Panc1 (cell line): Measurements from ENCODE around the gene SIGLEC15. TPM values are rescaled to one million over a fixed set of nuclear protein-coding genes. Genes with fewer than 3 reads are reported as not detected.
"Not testable (repeated sequence)": the region's sequence is repeated elsewhere in the genome, so short reads cannot be mapped to it uniquely, and the experiment has no call there.

Source experiments
- ATAC-seq: fragments of 200-7000 bp; cut with Tn5 transposase; 2 replicates; pipeline ENCODE4 v1.9.1; 2020; ENCODE audit warnings: mild to moderate bottlenecking, moderate library complexity
- BruUV-seq: library from RNA; stranded (reverse); fragments of 400-500 nt; replicated peaks from 2 replicates; lab custom pipeline; 2021; lab: Mats Ljungman, UMichigan
- CTCF ChIA-PET: fragments of 300-600 bp; sonication (Branson Sonifier 250); formaldehyde crosslinking; loops from one replicate; lab custom pipeline; 2022; ENCODE audit warnings: antibody characterized with exemption; lab: Charles Lee
- POLR2A ChIA-PET: fragments of 300-600 bp; sonication (Branson Sonifier 250); formaldehyde crosslinking; loops from one replicate; lab custom pipeline; 2022; ENCODE audit warnings: antibody characterized with exemption; lab: Charles Lee
- DNase-seq: peaks from one replicate; pipeline ENCODE4 v3.0.0-alpha.2; 2010; ENCODE audit warnings: low read depth, low spot score
- H3K27ac ChIP-seq: 2 replicates; pipeline ENCODE4 v1.5.1; 2011; ENCODE audit warnings: mild to moderate bottlenecking, low read length, inconsistent platforms
- H3K27me3 ChIP-seq: fragments of 200-500 bp; sonication (Bioruptor generic); 2 replicates; pipeline ENCODE4 v1.6.0; 2014; ENCODE audit warnings: low read length, inconsistent platforms; ENCODE audit not compliant: control insufficient read depth, insufficient read depth
- H3K36me3 ChIP-seq: fragments of 200-500 bp; sonication (Bioruptor generic); 2 replicates; pipeline ENCODE4 v1.5.1; 2014; ENCODE audit warnings: inconsistent platforms, mild to moderate bottlenecking, low read length, moderate library complexity; ENCODE audit not compliant: control insufficient read depth, insufficient read depth
- H3K4me1 ChIP-seq: 2 replicates; pipeline ENCODE4 v1.5.1; 2011; ENCODE audit warnings: inconsistent platforms, mild to moderate bottlenecking, low read length, moderate library complexity; ENCODE audit not compliant: control insufficient read depth, insufficient read depth
- H3K4me3 ChIP-seq, 2 experiments: 2 replicates each; pipeline ENCODE4 v1.5.1; 2011 to 2012; ENCODE audit warnings: low read depth in 2 of 2, low read length in 2 of 2, mild to moderate bottlenecking in 2 of 2, inconsistent platforms in 1 of 2, moderate library complexity in 1 of 2
- H3K9me3 ChIP-seq: fragments of 200-500 bp; sonication (Bioruptor generic); 2 replicates; pipeline ENCODE4 v1.5.1; 2014; ENCODE audit warnings: low read depth, mild to moderate bottlenecking, inconsistent platforms, low read length, moderate library complexity; ENCODE audit not compliant: control insufficient read depth, insufficient read depth
- POLR2AphosphoS5 ChIP-seq: IDR thresholded peaks from 2 replicates; pipeline ENCODE4 v1.6.1; 2012; ENCODE audit warnings: mild to moderate bottlenecking, low read depth, low read length, moderate library complexity
- REST ChIP-seq, 2 experiments: IDR thresholded peaks; 2 replicates each; pipeline ENCODE4 v1.6.1; 2011 to 2012; ENCODE audit warnings: low read depth in 2 of 2, control low read depth in 1 of 2, low read length in 1 of 2, mild to moderate bottlenecking in 1 of 2, moderate library complexity in 1 of 2; ENCODE audit not compliant: insufficient read depth in 1 of 2
- SIN3A ChIP-seq: IDR thresholded peaks from 2 replicates; pipeline ENCODE4 v1.6.1; 2012; ENCODE audit warnings: low read depth, mild to moderate bottlenecking, low read length, moderate library complexity, borderline replicate concordance; ENCODE audit not compliant: insufficient read depth
- TCF7L2 ChIP-seq: IDR thresholded peaks from 2 replicates; pipeline ENCODE4 v1.6.1; 2011; ENCODE audit warnings: mild to moderate bottlenecking, low read depth, low read length, inconsistent platforms
- in situ Hi-C: cut with HindIII; loops from 2 replicates; pipeline ENCODE4 v1.10.0; 2016; ENCODE audit warnings: low sequenced_read_pairs, low pct_unique_long_range_greater_than_20kb
- intact Hi-C: fragments of 100-400 bp; cut with micrococcal nuclease; formaldehyde crosslinking; loops from one replicate; pipeline ENCODE4 v1.10.0; 2022; ENCODE audit not compliant: unreplicated experiment
- total RNA-seq: library from RNA; stranded (reverse); gene quantifications from one replicate; pipeline ENCODE4 v1.2.1, GENCODE V29; 2021; ENCODE audit not compliant: unreplicated experiment
- TF ChIP-seq, protein P1 (sequence below): fragments of 450-650 bp; IDR thresholded peaks from 2 replicates; pipeline ENCODE4 v1.5.1; 2017; ENCODE audit warnings: mild to moderate bottlenecking

The SIGLEC15 gene
- total RNA-seq, 1 experiment from 2014 or later = 0.23 TPM

DNA sequence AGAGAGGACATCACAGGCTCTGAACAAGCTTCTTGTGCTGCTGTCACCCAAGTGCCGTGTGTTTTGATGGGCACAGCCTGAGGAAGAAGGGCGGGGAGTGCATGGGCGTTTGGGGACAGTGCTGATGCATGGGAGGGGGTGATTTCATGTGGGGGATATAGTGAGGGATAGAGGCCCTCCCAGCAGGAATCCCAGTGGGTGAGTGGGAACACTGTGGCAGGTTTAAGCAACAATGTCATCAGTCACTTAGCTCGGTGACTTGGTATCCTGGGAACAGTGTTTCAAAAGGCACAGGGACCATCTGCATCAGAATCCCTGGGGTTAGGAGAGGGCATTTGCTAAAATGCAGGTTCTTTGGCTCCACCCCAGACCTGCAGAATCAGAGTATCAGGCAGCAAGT lies 609 bp downstream of the SIGLEC15 start:
- in situ Hi-C loops = no loop called here

DNA sequence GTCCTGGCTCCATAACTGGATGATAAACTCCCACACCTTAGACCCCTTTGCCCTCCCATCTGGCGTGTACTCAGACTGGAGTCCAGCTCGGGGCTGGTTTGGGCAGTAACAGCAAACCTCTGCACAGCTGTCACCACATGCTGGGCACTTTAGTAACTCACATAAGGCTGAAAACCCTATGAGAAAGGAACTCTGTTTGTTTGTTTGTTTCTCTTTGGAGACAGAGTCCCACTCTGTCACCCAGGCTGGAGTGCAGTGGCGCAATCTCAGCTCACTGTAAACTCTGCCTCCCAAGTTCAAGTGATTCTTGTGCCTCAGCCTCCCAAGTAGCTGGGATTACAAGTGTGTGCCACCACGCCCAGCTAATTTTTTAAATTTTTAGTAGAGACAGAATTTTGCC lies 1.2 kb downstream of the SIGLEC15 start:
- H3K9me3 ChIP-seq, H3K4me1 ChIP-seq, H3K4me3 ChIP-seq, H3K36me3 ChIP-seq, DNase-seq, ATAC-seq, intact Hi-C loops, BruUV-seq, in situ Hi-C loops, H3K27ac ChIP-seq, CTCF ChIA-PET, H3K27me3 ChIP-seq, POLR2A ChIA-PET: not testable (repeated sequence)

More for the DNA sequence above, 609 bp downstream of the SIGLEC15 start:
- no peak overlapping the region for H3K4me3 ChIP-seq
- ChIA-PET CTCF (no interaction called here), POLR2A (no interaction called here)
- TF ChIP-seq TCF7L2 (no peak), SIN3A (no peak), POLR2AphosphoS5 (no peak), REST (IDR thresholded peaks at IDR 0.05; ENCODE audit: insufficient read depth in 1 of 2, low read depth in 2 of 2, low read length in 1 of 2) (no peak)
- TF ChIP-seq, protein P1, sequence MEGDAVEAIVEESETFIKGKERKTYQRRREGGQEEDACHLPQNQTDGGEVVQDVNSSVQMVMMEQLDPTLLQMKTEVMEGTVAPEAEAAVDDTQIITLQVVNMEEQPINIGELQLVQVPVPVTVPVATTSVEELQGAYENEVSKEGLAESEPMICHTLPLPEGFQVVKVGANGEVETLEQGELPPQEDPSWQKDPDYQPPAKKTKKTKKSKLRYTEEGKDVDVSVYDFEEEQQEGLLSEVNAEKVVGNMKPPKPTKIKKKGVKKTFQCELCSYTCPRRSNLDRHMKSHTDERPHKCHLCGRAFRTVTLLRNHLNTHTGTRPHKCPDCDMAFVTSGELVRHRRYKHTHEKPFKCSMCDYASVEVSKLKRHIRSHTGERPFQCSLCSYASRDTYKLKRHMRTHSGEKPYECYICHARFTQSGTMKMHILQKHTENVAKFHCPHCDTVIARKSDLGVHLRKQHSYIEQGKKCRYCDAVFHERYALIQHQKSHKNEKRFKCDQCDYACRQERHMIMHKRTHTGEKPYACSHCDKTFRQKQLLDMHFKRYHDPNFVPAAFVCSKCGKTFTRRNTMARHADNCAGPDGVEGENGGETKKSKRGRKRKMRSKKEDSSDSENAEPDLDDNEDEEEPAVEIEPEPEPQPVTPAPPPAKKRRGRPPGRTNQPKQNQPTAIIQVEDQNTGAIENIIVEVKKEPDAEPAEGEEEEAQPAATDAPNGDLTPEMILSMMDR = no peak
- no peaks in the 10 kb centered on the region for H3K27me3 ChIP-seq
- H3K36me3 ChIP-seq = no peaks in the 10 kb centered on the region
- no peaks in the 10 kb centered on the region for H3K9me3 ChIP-seq
- no peak for ATAC-seq
- BruUV-seq = no TSS peak
- no peak overlapping the region for H3K27ac ChIP-seq
- H3K4me1 ChIP-seq = no peaks in the 10 kb centered on the region
- DNase-seq = no peak
- intact Hi-C loops = no loop called here

GRCh38 chr18:45828917-45829811 lies 3.7 kb downstream of the SIGLEC15 start:
- in situ Hi-C loops (no loop called here), intact Hi-C loops (no loop called here)
- no peak overlapping the region for H3K4me3 ChIP-seq
- DNase-seq (no peak), ATAC-seq (no peak)
- TF ChIP-seq SIN3A (no peak), POLR2AphosphoS5 (no peak), REST (IDR thresholded peaks at IDR 0.05; ENCODE audit: insufficient read depth in 1 of 2, low read depth in 2 of 2, low read length in 1 of 2) (no peak), TCF7L2 (no peak)
- TF ChIP-seq, protein P1 = no peak
- ChIA-PET POLR2A (no interaction called here), CTCF (interaction anchor here (0.7 kb wide), 1 partner anchor 36 kb away, joined by 3 read pairs; no protein-coding TSS in a partner anchor)
- H3K27me3 ChIP-seq = no peaks in the 10 kb centered on the region
- no peaks in the 10 kb centered on the region for H3K9me3 ChIP-seq
- no TSS peak for BruUV-seq
- no peaks in the 10 kb centered on the region for H3K4me1 ChIP-seq
- H3K27ac ChIP-seq = no peak overlapping the region
- no peaks in the 10 kb centered on the region for H3K36me3 ChIP-seq
